HG03175 (cell line): ENCODE data around the gene DHDDS.

Source experiments
- ATAC-seq: cut with Tn5 transposase; IDR thresholded peaks from one replicate; pipeline ENCODE4 v1.9.1; 2021; ENCODE audit warnings: mild to moderate bottlenecking, moderate library complexity; ENCODE audit not compliant: unreplicated experiment

Gene DHDDS

DNA sequence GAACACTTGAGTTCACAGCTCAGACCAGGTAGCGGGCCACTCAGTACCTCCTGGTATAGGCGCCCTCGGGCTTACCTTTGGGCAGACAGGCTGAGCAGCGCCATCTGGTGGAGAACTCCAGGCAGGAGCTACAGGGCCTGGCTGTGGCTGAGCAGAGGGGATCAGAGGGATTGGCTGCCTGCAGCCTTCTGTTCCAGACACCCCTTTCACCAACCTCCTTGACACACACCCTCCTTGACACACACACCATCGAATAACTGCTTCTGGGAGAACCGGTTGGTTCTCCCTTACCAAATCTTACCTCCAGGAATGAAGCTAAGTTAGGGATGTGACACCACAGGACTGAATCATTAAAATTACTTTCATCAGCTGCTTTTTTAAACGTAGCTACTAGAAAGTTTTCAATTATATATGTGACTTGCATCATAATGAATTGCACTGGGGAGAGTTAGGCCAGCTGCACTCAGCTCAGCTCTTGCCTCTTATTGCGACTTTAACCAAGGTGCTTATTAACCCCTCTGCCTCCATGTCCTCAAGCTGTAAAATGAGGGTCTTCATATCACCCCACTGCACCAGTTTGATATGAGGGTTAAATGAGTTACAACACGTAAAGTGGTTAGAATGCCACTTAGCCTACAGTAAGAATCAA lies 14.9 kb upstream of the DHDDS start:
- ATAC-seq, result peak; percentile 69

DNA sequence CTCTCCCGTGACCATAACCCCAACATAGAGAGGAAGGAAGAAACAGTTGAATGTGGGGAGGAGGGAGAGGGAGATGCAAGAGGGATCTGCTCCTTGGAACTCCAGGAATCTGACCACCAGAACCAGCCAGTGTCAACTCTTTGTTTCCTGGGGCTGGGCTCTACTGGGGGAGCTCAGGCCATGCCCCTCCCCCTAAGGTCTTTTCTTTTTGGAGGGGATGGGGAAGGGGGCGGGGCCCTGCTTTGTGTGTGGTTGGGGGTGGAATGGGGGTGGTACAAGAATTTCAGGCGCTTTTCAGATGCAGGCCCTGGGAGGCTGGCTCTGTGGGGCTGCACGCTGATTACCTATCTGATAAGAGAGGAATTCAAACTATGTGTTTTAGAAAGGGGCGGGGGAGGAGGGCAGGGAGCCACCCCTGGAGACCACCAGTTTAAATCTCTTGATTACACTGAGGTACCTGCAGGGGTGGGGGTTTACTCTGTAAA lies 13.2 kb upstream of the DHDDS start:
- no peak for ATAC-seq

DNA sequence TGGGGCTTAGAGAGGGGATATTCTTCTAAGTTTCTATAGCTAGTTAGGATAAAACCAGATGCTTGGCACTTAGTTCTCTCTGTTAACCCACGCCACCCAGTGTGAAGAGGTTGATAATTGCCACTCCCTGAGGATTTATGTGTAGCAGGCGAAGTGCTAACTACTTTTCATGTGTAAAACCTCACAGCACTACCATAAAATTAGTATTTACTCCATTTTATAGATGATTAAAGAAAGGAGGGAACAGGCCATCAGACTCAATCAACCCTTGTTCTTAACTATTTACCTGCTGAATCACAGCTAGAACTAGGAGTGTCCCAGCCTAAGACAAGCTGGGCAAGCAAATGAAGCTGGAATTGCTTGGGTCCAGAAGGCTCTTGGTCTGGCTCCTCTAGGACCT lies 12.6 kb upstream of the DHDDS start:
- no peak for ATAC-seq

DNA sequence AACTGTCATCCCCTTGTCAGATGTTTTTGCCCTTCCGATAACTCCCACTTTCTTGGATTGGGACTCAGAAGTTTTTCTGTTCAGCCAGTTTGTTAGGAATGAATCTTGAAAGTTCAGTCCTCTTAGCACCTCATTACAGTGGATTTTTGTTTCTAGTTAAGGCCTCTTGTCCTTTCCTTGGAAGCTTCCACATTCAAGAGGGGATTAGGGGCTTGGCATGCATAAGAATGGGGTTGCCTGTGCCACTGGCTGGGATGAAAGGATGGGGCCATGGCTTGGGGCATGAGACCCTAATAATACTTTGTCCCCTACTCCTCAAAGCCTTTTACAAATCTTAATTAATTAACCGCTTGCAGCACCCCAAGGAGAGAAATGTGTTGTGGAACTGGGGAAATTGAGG lies 2.4 kb upstream of the DHDDS start:
- no peak for ATAC-seq

DNA sequence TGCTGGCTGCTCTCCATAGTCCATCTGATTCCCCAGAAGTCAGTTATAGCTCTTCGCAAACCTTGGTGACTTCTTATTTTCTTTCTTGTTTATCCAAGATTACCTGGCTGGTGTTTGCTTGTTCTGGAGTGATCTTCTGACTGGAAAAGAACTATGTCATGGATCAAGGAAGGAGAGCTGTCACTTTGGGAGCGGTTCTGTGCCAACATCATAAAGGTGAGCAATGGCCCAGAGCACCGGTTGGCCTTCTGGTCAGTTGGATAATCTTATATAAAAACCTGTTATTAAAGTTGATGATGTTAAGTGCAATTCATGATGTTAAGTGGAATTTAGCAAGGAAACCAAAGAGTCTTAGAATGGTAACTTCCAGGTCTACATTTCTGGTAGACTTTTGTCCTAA lies 672 bp downstream of the DHDDS start:
- no peak for ATAC-seq

DNA sequence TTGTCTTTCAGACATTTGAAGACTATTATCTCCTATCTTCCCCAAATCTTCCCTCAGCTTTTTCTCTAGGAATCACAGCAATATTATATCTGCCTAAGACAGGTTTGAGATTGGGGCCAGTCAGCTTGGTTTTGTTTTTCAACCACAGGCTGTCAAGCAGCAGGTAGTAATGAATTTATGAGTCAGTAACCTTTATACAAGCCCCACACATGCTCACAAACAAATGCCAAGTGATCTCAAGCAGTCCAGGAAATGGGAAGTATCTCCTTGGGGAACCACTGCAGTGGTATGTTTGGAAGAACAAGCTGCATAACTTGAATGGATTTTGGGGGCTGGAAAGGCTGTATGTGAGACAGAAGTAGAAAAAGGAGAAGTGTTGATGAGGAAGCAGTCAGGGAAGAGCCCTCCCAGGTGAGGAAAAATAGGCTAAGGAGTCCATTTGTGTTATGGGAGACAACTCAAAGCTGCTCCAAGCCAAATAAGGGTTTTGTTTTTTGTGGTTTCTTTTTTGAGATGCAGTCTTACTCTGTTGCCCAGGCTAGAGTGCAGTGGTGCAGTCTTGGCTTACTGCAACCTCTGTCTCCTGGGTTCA lies 2.1 kb downstream of the DHDDS start:
- no peak for ATAC-seq

DNA sequence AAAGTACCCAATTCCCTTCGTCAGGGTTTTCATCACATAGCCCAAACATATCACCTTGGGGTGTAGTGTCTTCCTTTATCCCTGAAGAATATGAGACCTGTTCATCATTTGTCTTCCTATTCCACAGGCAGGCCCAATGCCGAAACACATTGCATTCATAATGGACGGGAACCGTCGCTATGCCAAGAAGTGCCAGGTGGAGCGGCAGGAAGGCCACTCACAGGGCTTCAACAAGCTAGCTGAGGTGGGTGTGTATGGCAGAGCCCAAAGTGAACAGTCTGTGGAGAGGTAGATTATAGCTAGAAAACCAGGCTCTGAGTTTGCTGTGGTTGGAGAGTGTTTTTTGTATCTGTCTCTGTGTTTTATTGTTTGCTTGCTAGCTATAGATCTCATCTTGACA lies 5.9 kb downstream of the DHDDS start:
- no peak for ATAC-seq

DNA sequence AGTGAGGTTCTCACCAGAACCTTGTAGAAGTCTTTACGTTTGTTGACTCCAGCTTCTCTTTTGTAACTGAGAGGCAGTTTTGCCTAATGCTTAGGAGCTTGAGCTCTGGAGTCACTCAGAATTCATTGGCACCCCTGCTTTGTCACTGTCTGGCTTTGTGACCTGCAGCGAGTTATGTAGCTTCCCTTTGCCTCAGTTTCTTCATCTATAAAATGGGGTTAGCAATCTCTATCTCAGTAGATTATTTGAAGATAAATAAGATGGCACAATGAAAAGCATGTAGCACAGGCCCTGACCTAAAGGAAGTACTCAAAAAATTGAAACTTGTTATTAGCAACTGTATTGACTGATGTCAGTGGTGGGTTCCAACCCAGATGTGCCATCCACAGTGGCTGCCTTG lies 8.1 kb downstream of the DHDDS start:
- ATAC-seq, result no peak

DNA sequence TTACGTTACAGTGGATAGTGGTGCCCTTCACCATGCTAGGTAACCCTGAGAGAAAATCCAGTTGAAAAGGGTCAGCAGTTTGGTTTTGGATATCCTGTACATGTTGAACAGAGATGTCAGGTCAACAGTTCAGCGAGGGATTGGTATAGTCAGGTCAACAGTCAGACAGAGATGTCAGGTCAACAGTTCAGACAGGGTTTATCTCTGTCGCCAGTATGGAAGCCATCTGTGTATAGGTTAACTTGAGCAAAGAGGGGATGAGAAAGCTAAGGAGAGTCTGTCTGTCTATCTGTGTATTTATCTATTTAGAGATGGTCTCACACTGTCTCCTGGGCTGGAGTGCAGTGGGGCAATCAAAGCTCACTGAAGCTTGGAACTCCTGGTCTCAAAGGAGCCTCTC lies 17.7 kb downstream of the DHDDS start:
- no peak for ATAC-seq

DNA sequence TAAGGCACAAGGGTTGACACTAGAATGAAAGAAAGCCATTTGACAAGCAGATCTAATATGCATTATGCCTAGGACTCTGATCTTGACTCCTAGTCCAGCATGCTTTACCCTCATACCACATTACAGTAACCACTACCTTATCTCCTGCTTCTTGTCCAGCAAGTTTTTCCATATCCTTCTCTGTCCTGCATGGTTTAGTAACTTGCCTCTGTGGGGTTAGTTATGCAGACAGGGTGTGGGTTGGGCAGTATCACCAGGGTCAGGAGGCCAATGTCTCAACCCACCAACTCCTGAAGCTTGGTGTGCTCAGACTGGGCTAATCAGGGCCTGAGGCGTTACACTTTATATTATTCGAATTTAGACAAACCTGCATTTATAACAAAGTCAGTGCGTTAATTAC lies 18.8 kb downstream of the DHDDS start:
- no peak for ATAC-seq

DNA sequence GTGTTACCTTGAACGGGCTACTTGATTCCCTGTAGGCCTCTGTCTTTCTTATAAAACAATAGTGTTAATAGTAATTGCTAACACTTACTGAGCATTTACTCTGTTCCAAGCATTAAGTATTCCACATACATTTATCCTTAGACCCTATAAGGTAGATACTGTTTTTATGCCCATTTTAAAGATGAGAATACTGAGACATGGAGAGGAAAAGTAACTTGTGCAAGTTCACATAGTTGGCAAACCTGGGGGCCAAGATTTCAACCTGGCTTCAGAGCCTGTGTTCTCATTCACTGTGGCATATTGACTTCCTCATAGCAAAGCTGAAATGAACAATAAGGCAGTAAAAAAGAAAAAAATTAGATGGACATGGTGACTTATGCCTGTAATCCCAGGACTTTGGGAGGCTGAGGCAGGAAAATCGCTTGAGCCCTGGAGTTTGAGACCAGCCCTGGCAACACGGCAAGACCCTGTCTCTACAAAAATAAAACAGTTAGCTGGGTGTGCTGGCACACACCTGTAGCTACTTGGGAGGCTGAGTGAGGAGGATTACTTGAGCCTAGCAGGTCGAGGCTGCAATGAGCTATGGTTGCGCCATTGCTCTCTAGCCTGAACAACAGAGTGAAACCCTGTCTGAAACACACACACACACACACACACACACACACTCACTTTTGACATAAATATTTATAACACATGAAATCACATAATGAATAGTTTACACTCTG lies 20.5 kb downstream of the DHDDS start:
- ATAC-seq, result no peak

DNA sequence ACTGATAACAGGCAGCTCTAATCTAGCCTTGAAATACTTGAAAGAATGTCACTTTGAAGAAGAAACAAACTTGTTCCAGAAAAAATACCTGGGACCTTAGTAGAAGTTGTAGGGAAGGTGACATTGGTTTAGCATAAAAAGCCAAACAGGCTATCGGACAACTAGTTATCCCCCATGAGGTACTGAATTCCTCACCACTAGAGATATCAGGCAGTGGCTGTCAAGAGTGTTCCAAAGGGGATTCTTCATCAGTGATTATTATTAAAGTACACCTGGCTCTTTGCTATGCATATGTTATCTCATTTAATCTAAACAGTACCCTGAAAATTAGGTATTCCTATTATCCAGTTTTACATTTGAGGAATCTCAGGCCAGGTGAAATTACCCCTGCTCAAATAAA lies 27.0 kb downstream of the DHDDS start:
- no peak for ATAC-seq

DNA sequence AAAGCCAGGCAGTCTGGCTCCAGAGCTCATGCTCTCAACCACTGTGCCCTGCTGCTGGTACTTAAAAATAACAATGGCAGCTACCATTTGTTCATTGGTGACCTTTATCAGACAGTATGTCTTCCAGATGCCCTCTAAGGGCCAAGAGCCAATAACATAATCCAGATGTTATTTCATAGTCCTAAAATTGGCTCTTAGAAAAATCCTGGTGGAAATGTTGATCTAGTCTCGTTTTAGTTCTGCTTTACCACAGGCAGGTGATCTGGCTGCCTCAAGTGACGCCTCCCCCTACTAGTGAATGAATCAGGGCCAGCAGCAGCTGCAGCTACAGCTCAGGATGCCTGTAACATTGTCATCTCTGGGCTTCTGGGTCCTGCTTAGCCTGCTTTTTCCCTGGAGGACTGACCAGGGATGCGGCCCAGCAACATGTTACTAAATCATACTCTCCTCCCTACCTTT lies 27.5 kb downstream of the DHDDS start:
- ATAC-seq, result no peak

DNA sequence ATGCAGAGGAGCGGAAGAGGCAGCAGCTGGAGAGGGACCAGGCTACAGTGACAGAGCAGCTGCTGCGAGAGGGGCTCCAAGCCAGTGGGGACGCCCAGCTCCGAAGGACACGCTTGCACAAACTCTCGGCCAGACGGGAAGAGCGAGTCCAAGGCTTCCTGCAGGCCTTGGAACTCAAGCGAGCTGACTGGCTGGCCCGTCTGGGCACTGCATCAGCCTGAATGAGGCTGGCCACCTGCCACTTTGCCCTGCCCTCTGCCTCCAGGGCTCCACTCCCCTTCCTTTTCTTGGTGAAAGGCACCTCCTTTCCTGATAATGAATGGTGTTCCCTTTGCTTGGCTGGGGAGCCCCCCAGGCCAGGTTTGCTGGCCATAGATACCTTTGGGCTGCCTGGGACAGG lies 36.8 kb downstream of the DHDDS start:
- no peak for ATAC-seq

DNA sequence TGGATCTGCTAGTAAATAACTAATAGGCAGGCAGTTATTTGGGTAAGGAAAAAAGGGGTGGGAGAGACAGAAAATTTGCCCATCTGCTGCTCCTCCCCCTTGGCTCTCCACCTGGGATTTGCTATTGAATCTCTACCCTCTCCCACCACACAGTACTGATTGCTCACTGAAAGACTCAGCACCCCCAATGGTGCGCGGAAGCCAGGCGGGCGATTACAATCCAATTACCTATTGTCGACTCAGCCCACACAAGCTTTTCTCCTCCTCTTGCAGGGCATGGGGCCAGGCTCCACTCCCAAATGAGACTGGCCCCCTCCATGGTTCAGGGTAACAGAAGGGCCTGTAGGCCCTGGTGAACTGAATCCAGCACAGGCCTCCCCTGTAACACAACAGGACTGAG lies 37.4 kb downstream of the DHDDS start:
- no peak for ATAC-seq

DNA sequence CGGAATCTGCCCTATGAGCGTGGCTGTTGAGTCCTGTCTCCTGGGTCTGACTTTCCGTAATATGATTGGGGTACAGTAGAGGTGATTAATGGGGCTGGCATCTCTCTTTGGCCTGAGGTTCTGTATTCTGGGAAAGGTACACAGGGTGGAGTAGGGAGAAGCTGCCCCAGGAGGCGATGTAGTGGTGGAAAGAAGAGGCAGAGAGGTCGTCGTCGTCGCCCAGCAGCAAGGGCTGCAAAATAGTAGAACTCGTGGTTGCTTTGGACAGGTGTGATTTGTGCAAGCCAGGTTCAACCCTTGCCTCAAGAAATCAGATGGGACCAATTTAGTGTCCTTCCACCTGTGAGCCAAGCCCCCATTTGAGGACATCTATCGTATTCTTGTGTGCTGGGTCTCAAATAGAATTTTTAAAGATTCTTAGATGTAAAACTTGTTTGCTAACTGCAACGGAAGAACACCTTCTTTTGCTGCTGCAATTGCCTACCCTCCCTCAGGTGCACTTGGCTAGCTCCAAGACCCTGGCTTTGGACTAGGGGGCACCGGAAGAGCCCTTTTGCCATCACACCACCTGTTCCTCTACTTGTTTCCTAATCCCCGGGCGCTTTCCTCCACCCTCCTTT lies 38.9 kb downstream of the DHDDS start:
- no peak for ATAC-seq

DNA sequence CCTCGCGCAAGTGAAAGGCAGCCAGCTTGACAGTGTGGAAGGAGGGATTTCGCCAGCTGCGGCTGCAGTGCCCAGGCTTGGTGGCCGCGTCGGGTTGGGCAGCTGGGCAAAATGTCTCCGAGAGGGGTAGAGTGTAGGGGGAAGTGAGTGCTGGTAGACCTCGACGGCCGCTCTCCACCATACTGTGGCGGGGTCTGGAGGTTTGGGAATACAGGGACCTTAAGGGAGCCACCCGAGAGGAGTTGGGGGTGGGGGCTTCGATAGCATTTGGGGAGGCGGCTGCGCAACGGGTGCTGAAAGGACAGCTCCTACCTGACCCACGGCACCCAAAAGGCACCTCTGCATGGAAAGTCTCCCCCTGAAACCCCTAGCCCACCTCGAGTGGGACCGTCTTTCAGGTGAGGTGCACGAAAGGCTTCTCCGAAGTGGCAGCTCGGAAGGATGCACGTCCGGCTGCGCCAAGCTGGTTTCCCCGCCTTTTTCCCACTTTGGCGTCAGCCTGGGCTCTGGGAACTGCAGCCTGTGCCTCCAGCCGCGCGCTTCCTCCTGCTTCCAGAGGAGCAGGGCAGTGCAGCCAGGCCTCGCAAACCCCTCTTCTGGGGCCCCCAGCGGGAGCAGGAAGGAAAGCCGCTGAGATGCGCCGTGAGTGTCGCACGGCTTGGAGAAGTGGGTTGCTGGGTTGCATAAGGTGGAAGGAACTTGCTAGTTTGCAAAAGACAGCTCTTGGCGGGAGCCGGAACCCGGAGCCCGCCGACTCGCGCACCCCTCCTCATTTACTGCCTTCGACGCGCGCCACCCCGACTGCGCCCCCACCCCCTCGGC lies 39.6 kb downstream of the DHDDS start:
- ATAC-seq, result peak; percentile 3

DNA sequence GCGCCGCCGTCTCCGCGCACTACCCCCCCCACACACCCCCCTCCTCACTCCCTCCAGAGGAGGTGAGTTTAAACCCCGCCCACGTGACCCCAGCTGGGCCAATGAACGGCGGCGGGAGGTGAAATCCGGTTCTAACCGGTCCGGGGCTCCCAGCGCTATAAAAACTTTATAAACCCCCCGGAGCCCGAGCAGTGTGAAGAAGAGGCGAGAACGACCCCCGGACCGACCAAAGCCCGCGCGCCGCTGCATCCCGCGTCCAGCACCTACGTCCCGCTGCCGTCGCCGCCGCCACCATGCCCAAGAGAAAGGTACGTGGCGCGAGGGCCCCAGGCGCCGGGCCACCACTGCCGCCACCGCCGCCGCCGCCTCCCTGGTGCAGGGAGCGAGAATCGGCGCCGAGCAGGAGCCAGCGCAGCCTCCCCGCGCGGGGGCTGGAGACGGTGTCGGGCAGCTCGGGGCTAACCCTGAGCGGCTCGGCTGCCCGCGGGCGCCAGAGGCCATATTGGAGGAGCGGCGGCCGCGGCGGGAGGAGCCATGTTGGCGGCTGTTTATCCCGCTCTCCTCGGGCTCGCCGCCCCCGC lies 40.3 kb downstream of the DHDDS start, which contains the start of gene HMGN2:
HMGN2 (plus strand) TSS at position 121 of the 581 bp plus-strand sequence; CDS start at position 294, 173 bp downstream.
- peak; percentile 59 for ATAC-seq

DNA sequence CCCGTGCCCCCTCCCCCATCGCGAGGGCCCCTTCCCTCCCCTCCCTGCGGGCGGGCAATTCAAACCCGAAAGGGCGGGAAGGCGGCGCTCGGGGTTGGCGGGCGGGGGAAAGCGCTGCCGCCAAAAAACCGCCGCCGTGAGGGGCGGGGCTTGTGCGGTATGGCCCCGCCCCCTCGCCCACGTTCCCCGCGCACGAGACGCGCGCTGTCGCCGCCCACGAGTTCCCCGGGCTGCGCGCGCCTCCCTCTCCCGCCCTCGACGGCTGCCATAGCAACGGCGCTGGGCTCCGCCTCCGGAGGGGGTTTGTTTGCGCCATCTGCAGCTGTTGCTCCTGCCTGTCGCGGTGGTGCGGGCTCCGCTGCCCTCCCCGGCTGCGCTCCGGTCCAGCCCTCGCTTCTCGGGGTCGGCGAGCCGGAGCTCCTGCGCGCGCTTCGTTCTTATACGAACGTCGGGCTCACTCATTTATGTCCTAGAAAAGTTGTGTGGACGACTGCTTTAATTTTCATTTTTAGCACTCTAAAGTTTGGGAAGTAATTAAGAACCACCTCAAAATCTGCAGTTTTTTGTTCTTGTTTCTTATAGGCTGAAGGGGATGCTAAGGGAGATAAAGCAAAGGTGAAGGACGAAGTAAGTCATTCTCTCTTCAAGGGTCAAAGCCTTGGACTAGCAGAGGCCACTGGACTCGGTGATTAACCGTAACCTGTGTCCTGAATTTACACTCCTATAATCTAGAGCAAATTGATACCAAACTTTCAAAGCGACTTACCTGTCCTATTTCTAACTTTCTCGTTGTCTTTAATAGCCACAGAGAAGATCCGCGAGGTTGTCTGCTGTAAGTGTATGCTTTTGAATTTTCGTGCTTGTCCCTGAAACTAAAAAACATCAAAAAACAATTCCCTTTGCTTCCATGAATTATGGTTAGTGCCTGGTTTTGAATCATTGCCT lies 41.1 kb downstream of the DHDDS start:
- ATAC-seq, result peak; percentile 72
